Peyer's patch (tissue), 4 donors: Measurements from ENCODE around the gene NNT.

Experiments used
- POLR2A ChIP-seq, 2 donors: fragments of 450-650 bp; IDR thresholded peaks; one replicate each; pipeline ENCODE4 v1.5.1; 2017; ENCODE audit warnings: antibody characterized with exemption in 2 of 2, mild to moderate bottlenecking in 2 of 2, moderate library complexity in 2 of 2
- TF ChIP-seq, protein P1 (sequence below), 6 experiments: fragments of 450-650 bp in 4 of 6; fragments of 200-600 bp in 2 of 6; sonication (generic) in 1 of 6; IDR thresholded peaks; one replicate each; pipeline ENCODE4 v1.5.1; 2017 to 2019; ENCODE audit warnings: antibody characterized with exemption in 6 of 6, mild to moderate bottlenecking in 3 of 6, moderate library complexity in 1 of 6

DNA sequence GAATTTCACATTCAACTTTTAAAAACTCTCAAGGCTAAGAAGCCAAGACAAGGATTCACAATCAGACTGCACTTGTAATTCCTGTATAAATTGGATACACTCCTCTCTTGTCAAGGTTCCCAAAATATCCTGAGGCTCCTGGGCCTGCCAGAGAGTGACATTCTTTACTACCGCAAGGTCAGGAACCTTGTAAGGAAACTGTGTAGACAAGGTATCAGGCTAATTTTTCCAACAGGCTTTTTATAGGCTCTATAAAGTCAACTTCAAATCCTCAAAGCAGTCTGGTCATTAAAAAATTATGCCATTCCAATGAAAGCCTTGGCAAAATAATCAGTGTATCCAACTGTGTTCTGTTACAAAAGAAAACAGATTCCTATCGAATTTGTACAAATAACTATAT lies 30.6 kb upstream of the NNT start:
- TF ChIP-seq, protein P1, sequence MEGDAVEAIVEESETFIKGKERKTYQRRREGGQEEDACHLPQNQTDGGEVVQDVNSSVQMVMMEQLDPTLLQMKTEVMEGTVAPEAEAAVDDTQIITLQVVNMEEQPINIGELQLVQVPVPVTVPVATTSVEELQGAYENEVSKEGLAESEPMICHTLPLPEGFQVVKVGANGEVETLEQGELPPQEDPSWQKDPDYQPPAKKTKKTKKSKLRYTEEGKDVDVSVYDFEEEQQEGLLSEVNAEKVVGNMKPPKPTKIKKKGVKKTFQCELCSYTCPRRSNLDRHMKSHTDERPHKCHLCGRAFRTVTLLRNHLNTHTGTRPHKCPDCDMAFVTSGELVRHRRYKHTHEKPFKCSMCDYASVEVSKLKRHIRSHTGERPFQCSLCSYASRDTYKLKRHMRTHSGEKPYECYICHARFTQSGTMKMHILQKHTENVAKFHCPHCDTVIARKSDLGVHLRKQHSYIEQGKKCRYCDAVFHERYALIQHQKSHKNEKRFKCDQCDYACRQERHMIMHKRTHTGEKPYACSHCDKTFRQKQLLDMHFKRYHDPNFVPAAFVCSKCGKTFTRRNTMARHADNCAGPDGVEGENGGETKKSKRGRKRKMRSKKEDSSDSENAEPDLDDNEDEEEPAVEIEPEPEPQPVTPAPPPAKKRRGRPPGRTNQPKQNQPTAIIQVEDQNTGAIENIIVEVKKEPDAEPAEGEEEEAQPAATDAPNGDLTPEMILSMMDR (IDR thresholded peaks at IDR 0.05): no peak
- no peak for TF ChIP-seq POLR2A (IDR thresholded peaks at IDR 0.05)
